Tibial nerve (tissue), 4 donors: ENCODE measurements around the gene MPND. TPM values are rescaled to one million over a fixed set of nuclear protein-coding genes. Genes with fewer than 3 reads are reported as not detected.
"Not testable (repeated sequence)": the region's sequence is repeated elsewhere in the genome, so short reads cannot be mapped to it uniquely, and the experiment has no call there.

Source experiments
- DNase-seq, 2 donors: peaks; one replicate each; pipeline ENCODE4 v3.0.0-alpha.2; 2019; ENCODE audit warnings: low spot score in 2 of 2
- H3K27ac ChIP-seq, 4 donors: fragments of 200-600 bp; sonication (generic) in 3 of 4; one replicate each; pipeline ENCODE4 v1.5.1; 2017 to 2019; ENCODE audit warnings: mild to moderate bottlenecking in 1 of 4
- H3K27me3 ChIP-seq, 2 donors: fragments of 200-600 bp; sonication (generic) in 1 of 2; one replicate each; pipeline versions ENCODE4 v1.5.1 to v1.6.0; 2017 to 2019
- H3K36me3 ChIP-seq, 3 donors: fragments of 200-600 bp; sonication (generic); one replicate each; pipeline ENCODE4 v1.5.1; 2018 to 2019
- H3K4me1 ChIP-seq, 4 donors: fragments of 200-600 bp; sonication (generic) in 3 of 4; one replicate each; pipeline ENCODE4 v1.5.1; 2017 to 2019
- H3K4me3 ChIP-seq, 4 donors: fragments of 200-600 bp; sonication (generic) in 3 of 4; one replicate each; pipeline ENCODE4 v1.5.1; 2017 to 2019; ENCODE audit warnings: mild to moderate bottlenecking in 1 of 4, moderate library complexity in 1 of 4
- H3K9me3 ChIP-seq, 4 donors: fragments of 200-600 bp; sonication (generic) in 3 of 4; one replicate each; pipeline ENCODE4 v1.5.1; 2017 to 2019
- CTCF ChIP-seq, 5 experiments: fragments of 200-600 bp in 3 of 5; fragments of 450-650 bp in 2 of 5; sonication (generic) in 3 of 5; IDR thresholded peaks; one replicate each; pipeline ENCODE4 v1.5.1; 2016 to 2019; ENCODE audit warnings: antibody characterized with exemption in 5 of 5, mild to moderate bottlenecking in 3 of 5, moderate library complexity in 2 of 5
- EP300 ChIP-seq, 2 donors: sonication (generic); formaldehyde crosslinking; IDR thresholded peaks; one replicate each; pipeline ENCODE4 v1.6.1; 2017; ENCODE audit warnings: antibody characterized with exemption in 2 of 2, mild to moderate bottlenecking in 1 of 2
- POLR2A ChIP-seq, 2 donors: fragments of 450-650 bp; IDR thresholded peaks; one replicate each; pipeline ENCODE4 v1.6.1; 2017; ENCODE audit warnings: antibody characterized with exemption in 2 of 2, mild to moderate bottlenecking in 2 of 2, moderate library complexity in 2 of 2
- WGBS, 2 donors: methylation state at CpG; one replicate each; pipeline ENCODE4 v1.1.5; 2018; 5-methylcytosine and 5-hydroxymethylcytosine counted together
- total RNA-seq, 4 donors: library from RNA; depleted of rRNA; stranded (reverse); fragments of >200 nt; gene quantifications; one replicate each; pipeline ENCODE4 v1.1.0, GENCODE V29; 2016

MPND gene
- total RNA-seq, 4 donors from 2014 or later = 2.2 to 13.2 (median 6.6) TPM

- H3K4me3 ChIP-seq = no peak overlapping the region
Observed at GRCh38 chr19:4346020-4346383, 2.6 kb downstream of the MPND start.

DNA sequence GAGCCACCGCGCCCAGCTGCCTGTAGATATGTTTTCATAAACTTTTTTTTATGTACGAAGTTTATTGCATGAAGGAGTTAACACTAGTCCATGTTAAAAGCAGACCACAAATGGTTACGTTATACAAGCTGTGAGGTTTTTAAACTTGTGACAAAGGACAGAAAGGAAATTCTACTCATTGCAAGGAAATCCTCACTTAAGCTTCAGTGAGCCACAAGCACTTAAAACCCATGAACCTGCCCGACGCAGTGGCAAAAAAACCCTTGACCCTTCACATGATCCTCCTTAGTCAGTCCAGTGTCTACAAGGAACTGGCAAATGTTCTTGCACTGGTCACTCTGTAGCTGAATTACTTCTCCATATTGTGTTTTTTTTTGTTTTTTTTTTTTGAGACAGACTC, 4.2 kb downstream of the MPND start:
- peaks cover 0 to 7% (median 6%) of the 10 kb centered on the region in 4 donors for H3K4me1 ChIP-seq
- WGBS, 2 donors = 69 to 70% methylated on average over 6 of the region's 6 CpGs
- no peak overlapping the region for H3K27ac ChIP-seq
- H3K36me3 ChIP-seq = peaks cover 0 to 41% (median 0%) of the 10 kb centered on the region in 3 donors
- H3K4me3 ChIP-seq = no peak overlapping the region
- TF ChIP-seq EP300 (IDR thresholded peaks at IDR 0.05) (no peak), POLR2A (IDR thresholded peaks at IDR 0.05) (no peak), CTCF (IDR thresholded peaks at IDR 0.05) (no peak)
- H3K27me3 ChIP-seq = no peaks in the 10 kb centered on the region
- no peak for DNase-seq
- no peaks in the 10 kb centered on the region for H3K9me3 ChIP-seq

More at GRCh38 chr19:4346020-4346383, 2.6 kb downstream of the MPND start:
- TF ChIP-seq EP300 (IDR thresholded peaks at IDR 0.05) (no peak), POLR2A (IDR thresholded peaks at IDR 0.05) (no peak), CTCF (IDR thresholded peaks at IDR 0.05) (no peak)
- DNase-seq = no peak
- peaks cover 0 to 41% (median 0%) of the 10 kb centered on the region in 3 donors for H3K36me3 ChIP-seq
- H3K4me1 ChIP-seq = peaks cover 0 to 13% (median 11%) of the 10 kb centered on the region in 4 donors
- no peak overlapping the region for H3K27ac ChIP-seq
- no peaks in the 10 kb centered on the region for H3K9me3 ChIP-seq
- no peaks in the 10 kb centered on the region for H3K27me3 ChIP-seq
- WGBS, 2 donors = 94 to 97% methylated on average over 6 of the region's 6 CpGs

GRCh38 chr19:4349225-4349624, 5.9 kb downstream of the MPND start:
- WGBS, 2 donors = 91 to 92% methylated on average over 16 of the region's 16 CpGs
- not testable (repeated sequence) for H3K9me3 ChIP-seq, H3K27me3 ChIP-seq

GRCh38 chr19:4350111-4350510, 6.7 kb downstream of the MPND start:
- Histone ChIP-seq H3K27me3 (no peaks in the 10 kb centered on the region), H3K27ac (no peak overlapping the region), H3K4me1 (no peaks in the 10 kb centered on the region), H3K36me3 (peaks cover 0 to 55% (median 0%) of the 10 kb centered on the region in 3 donors), H3K9me3 (no peaks in the 10 kb centered on the region), H3K4me3 (no peak overlapping the region)
- DNase-seq = no peak
- TF ChIP-seq EP300 (IDR thresholded peaks at IDR 0.05) = no peak
- TF ChIP-seq POLR2A (IDR thresholded peaks at IDR 0.05) = no peak
- no peak for TF ChIP-seq CTCF (IDR thresholded peaks at IDR 0.05)
- WGBS, 2 donors = 81 to 91% methylated on average over 8 of the region's 8 CpGs

More at GRCh38 chr19:4349225-4349624, 5.9 kb downstream of the MPND start:
- DNase-seq, H3K4me3 ChIP-seq, H3K27ac ChIP-seq, H3K4me1 ChIP-seq: not testable (repeated sequence)
- peaks cover 0 to 46% (median 0%) of the 10 kb centered on the region in 3 donors for H3K36me3 ChIP-seq

- TF ChIP-seq POLR2A (IDR thresholded peaks at IDR 0.05) = no peak
- no peak for TF ChIP-seq EP300 (IDR thresholded peaks at IDR 0.05)
- TF ChIP-seq CTCF (IDR thresholded peaks at IDR 0.05) = no peak
- H3K4me1 ChIP-seq = no peaks in the 10 kb centered on the region
- H3K27me3 ChIP-seq = no peaks in the 10 kb centered on the region
Observed at GRCh38 chr19:4350726-4351125, 7.4 kb downstream of the MPND start.

DNA sequence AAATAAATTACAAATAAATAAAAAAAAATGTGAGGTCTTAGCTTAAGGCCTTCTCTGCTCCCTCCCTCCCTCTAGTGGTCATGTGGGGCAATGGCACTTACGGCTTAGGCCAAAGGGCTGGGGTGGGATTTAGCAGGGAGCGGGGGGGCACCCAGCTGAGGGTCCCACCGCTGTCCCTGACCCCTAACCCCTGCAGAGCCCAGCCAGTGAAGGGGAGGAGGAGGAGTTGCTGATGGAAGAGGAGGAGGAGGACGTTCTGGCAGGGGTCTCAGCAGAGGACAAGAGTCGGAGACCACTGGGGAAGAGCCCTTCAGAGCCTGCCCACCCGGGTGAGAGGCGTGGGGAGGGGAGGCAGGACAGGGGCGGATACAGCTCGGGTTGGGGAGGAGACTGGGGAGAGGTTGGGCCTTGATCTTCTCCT, 9.3 kb downstream of the MPND start:
- peak overlapping the region in 1 of 4 donors; percentile 48 for H3K27ac ChIP-seq

More at GRCh38 chr19:4350726-4351125, 7.4 kb downstream of the MPND start:
- Histone ChIP-seq H3K9me3 (no peaks in the 10 kb centered on the region), H3K36me3 (peaks cover 0 to 59% (median 0%) of the 10 kb centered on the region in 3 donors), H3K4me3 (no peak overlapping the region), H3K27ac (no peak overlapping the region)
- no peak for DNase-seq
- WGBS, 2 donors = 96% methylated on average over 9 of the region's 9 CpGs

More for the DNA sequence above, 9.3 kb downstream of the MPND start:
- DNase-seq = peak in 1 of 2 donors; percentile 46
- peak; percentile 46 to 91 (median 68) for TF ChIP-seq CTCF (IDR thresholded peaks at IDR 0.05)
- no peak for TF ChIP-seq POLR2A (IDR thresholded peaks at IDR 0.05)
- no peak for TF ChIP-seq EP300 (IDR thresholded peaks at IDR 0.05)
- H3K4me1 ChIP-seq = peaks cover 0 to 8% (median 0%) of the 10 kb centered on the region in 4 donors
- no peaks in the 10 kb centered on the region for H3K27me3 ChIP-seq
- WGBS, 2 donors = 26 to 29% methylated on average over 8 of the region's 9 CpGs
- H3K9me3 ChIP-seq = no peaks in the 10 kb centered on the region
- peaks cover 0 to 60% (median 0%) of the 10 kb centered on the region in 3 donors for H3K36me3 ChIP-seq
- no peak overlapping the region for H3K4me3 ChIP-seq
